ENCODE data around the gene IRS1. TPM values are rescaled to one million over a fixed set of nuclear protein-coding genes. Genes with fewer than 3 reads are reported as not detected.
A peak's percentile ranks its signal among the peaks of the same experiment; 100 is the strongest.

The IRS1 gene
- total RNA-seq, 1 donor from 2014 or later, result under 0.01 TPM

DNA sequence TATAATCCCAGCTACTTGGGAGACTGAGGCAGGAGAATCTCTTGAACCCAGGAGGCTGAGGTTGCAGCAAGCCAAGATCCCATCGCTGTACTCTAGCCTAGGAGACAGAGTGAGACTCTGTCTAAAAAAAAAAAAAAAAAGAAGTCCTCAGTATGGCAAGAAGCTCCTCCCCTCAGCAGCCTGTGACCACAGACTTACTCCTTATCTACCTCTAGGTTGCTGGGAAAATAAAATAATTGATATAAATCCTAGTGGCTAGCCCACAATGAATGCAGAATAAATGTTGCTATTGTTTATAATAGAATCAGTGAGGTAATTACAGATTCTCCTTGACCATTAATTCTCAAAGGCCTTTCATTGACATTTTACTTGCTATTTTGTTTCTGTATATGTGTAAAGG, 70.6 kb downstream of the IRS1 start:
- no peak for DNase-seq (ENCODE audit: low read depth in 2 of 2)

- DNase-seq (ENCODE audit: low read depth in 2 of 2), result no peak
Measured at GRCh38 chr2:226727251-226727650, 72.4 kb downstream of the IRS1 start.

DNA sequence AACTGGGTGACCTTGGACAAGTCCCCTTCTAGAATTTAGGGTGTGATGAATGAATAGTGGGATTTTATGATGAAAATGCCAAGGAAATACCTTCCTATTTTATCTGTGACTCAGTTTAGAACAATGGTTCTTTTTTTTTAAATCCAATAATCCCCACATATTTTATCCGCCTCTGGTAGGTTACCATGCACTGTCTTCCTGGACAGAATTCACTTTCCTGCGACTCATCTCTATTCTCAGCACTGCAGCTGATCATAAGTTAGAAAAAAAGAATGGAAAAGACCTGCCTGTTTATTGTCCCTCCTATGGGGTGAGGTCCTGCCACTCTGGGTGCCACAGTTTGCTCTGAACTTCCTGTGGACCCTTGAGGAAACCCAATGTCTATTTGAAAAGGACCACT, 73.1 kb downstream of the IRS1 start:
- no peak for DNase-seq (ENCODE audit: low read depth in 2 of 2)

DNA sequence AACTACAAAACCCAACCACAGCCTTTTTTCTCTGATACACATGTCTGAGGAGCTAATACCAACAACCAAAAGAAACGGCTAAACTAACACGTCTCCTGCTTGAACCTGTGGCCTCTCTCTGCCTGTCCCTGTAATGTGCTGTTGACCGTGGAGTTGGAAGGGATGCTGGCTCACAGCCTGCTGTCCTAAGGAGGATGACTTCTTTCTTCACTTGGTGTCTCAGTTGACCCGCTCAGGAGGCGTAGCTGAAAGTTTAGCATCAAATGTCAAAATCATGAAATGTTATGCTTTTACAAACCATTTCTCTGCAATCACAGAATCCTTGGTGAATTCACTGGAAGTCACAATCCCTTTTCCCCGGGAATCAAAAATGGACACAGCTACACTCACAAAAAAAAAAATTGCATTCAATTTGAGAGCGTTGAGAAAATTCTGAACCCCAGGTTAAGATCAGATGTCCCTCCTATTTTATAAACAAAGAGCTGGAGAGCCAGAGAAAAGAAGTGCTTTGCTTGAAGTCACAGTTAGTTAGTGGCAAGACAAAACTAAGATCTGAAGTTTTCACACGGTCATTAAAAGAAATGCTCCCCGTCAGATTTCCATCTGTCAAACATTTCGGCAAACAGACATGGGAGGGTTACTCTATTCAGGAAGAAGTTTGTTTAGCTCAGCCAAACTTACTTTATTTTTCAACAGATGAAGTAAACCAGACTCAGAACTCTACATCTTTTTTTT, 74.3 kb downstream of the IRS1 start:
- no peak for DNase-seq (ENCODE audit: low read depth in 2 of 2)

DNA sequence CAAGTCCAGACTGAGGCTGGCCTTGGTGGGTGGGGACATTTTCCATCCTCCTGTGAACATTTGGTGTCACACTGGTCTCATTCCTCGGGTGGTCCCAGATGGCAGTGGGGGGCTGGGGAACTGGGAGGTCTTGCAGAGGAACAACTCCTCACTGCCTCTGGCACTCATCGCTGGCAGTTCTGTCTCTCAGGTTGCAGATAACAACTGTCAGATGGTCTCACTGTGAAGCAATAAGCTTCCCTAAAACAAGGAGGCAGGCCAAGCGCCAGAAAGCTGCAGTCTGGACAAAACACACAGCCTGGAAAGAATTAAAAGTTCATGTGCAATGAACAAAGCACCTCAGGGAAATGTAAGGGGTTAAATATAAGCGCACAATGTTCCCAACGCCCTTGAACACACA, 78.1 kb downstream of the IRS1 start:
- no peak for DNase-seq (ENCODE audit: low read depth in 2 of 2)

GRCh38 chr2:226720948-226721347, 78.7 kb downstream of the IRS1 start:
- DNase-seq (ENCODE audit: low read depth in 2 of 2), result no peak

DNA sequence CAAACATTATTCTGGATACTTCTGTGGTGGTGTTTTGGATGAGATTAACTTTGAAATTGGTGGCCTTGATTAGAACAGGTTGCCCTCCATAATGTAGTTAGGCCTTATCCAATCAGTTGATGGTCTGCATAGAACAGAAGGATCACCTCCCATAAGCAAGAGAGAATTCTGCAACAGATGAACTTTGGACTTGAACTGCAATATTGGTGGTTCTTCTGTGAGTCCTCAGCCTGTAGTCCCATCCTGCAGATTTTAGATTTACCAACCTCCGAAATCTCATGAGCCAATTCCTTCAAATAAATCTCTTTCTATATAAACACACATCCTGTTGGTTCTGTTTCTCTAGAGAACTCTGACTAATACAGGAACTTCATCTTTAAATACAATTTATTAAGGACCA, 81.9 kb downstream of the IRS1 start:
- no peak for DNase-seq (ENCODE audit: low read depth in 2 of 2)

- DNase-seq (ENCODE audit: low read depth in 2 of 2), result no peak
Measured at GRCh38 chr2:226716126-226716525, 83.5 kb downstream of the IRS1 start.

DNA sequence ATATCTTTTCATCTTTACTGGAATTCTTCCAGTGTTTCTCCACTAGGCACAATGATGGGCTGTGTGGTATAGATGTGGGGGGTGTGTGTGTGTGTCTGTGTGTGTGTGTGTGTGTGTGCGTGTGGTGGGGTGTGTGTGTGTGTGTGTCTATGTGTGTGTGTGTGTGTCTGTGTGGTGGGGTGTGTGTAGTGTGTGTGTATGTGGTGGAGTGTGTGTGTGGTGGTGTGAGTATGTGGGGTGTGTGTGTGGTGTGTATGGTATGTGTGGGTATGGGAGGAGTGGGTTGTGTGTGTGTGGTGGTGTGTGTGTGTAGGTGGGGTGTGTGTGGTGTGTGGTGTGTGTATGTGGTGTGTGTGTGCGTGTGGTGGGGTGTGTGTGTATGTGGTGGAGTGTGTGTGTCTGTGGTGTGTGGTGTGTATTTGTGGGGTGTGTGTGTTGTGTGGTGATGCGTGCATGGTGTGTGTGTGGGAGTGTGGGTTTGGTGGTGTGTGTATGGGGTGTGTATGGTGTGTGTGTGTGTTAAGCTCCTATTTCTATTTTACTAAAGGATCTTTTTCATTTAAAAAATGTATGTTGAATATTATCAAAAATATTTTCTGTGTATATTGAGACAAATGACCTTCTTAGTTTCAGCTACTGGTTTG, 84.2 kb downstream of the IRS1 start:
- DNase-seq (ENCODE audit: low read depth in 2 of 2), result no peak

GRCh38 chr2:226712941-226713340, 86.7 kb downstream of the IRS1 start:
- no peak for DNase-seq (ENCODE audit: low read depth in 2 of 2)

GRCh38 chr2:226711606-226712296, 87.9 kb downstream of the IRS1 start:
- no peak for DNase-seq (ENCODE audit: low read depth in 2 of 2)

DNA sequence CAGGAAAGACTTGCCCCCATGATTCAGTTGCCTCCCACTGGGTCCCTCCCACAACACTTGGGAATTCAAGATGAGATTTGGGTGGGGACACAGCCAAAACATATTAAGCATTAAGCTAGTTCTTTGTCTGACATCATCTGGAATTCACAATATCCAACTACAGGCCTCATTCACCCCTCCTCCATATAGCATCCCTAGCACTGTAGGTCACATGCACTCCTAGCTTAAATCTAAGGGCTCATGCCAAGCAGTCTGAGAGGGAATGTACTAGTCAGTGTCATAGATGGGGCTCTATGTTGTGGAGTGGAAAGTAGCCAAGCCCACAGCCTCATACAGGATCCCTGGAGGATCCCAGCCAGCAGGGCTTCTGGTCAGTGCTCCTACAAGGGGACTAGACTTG, 92.1 kb downstream of the IRS1 start:
- no peak for DNase-seq (ENCODE audit: low read depth in 2 of 2)

DNA sequence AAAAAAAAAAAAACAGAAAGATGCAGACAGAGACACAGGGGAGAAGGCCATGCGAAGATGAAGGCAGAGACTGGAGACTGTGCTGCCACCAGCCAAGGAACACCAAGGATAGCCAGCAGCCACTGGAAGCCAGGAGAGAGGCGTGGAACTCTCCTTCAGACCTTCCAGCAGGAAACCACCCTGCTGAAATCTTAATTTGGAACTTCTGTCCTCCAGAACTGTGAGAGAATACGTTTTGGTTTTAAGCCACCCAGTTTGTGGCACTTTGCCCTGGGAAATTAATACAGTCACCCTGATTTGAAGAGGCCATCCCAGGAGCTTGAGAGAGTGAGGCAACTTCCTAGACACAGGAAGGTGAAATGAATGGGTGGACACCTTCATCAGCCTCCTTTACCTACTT, 93.7 kb downstream of the IRS1 start:
- no peak for DNase-seq (ENCODE audit: low read depth in 2 of 2)

DNA sequence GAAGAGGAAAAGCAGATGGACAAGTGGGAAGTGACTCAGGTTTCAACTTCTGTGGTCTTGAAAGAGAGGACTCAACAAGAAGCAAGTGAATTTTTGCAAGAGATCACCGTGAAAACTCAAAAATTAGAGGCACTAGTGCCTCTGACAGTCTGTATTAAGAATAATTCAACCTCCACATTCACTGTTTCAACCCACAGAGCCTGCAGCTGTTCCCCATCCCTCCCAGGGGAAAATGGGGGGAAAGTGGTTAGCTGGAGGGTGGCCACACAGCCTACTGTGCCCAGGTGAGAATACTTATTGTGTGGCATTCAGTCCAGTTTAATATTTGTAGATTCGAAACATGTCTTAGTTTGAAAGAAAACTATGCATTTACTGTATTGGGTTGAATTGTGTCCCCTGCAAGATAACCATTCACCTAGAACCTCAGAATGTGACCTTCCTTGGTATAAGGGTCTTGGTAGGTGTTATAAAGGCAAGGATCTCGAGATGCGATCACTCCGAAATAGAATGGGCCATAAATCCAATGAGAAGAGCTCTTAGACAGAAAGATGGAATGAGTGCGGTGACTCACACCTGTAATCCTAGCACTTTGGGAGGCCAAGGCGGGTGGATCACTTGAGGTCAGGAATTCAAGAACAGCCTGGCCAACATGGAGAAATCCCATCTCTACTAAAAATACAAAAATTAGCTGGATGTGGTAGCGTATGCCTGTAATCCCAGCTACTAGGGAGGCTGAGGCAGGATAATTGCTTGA, 94.3 kb downstream of the IRS1 start:
- DNase-seq (ENCODE audit: low read depth in 2 of 2), result no peak

DNA sequence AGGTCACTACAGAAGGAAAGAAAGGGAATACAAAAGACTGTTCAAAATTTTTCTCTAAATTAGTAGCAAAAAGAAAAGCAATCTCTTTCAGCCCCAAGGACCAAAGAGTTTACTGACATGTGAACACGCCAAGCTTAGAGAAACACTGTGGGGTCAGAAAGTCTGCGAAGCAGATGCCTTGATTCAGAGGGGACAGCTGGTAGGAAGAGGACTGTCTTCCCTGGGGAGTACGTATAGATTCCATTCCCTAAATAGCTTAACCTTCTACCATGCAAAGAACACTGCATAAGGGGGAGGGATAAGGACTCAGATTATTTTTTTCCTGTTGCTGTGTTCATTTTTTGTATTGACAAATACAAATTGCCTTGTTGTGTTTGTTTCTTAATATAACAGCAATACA, 96.1 kb downstream of the IRS1 start:
- DNase-seq (ENCODE audit: low read depth in 2 of 2), result no peak

DNA sequence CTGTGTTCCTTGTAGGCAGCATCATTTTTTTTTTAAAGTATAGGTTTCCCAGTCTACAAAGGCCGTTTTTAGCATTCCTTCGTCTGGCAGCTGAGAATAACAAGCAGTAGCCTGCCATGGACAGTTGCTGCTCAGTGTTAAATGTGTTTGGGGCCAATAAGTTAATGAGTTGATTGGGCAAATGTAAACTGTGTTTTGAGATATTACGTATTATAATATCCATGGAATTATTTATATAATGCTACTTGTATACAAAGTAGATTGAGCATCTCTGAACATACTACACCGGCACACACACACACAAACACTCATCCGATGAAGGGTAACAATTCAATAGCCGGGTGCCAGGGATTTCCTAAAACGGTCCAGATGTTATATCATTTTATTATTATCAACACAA, 97.2 kb downstream of the IRS1 start:
- no peak for DNase-seq (ENCODE audit: low read depth in 2 of 2)

DNA sequence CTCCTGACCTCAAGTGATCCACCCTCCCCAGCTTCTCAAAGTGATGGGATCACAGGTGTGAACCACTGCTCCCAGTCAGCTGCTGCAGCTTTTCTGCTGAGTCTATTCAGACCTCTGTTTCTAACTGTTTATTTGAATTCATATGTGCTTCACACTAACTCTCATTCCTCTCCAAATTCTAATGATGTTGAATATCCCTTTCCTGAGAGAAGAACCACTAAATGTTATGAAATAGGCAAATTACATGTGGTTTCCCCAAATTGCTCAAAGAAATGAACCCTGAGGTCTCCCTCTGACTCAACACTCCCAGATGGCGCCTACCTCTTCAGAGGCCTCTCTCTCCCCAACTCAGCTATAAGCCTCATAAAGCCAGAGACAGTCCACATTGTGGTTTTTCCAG, 98.6 kb downstream of the IRS1 start:
- DNase-seq (ENCODE audit: low read depth in 2 of 2), result no peak

DNA sequence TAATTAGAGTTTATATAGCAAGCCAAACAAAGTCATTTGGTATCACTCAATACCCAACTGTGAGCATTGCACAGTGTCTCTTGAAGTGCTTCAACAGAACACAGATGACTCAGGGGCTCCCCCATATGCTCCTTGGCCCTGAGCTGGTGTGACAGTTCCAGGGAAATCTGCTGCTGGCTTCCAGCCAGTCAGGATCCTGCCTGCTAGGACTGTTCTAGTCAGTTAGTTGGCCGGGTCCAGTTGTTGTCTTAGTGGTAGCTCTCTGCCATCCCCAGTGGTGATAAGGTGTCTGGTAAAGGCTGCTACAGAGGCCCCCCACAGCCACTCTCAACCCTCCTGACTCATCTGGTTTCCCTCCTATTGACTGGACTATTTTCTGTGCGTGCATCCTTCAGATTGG, 100.3 kb downstream of the IRS1 start:
- DNase-seq (ENCODE audit: low read depth in 2 of 2), result no peak

DNA sequence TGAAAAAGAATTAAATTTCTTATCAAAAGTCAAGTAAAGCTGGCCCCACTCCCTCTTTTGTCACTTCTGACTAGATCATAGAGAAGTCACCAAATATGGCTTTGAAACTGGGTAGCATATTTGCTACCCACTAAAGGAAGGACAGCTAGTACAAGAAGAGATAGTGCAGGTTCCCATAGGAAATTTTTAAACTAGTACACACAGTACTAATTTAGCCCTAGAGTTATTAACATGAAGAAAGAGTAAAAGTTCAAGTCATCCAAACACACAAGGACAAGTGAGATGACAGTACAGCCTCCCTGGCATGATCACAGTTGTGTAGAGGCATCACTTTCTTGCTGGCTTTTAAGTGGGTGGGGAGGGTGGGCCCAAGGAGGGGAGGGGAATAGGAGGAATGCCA, 100.9 kb downstream of the IRS1 start:
- DNase-seq (ENCODE audit: low read depth in 2 of 2), result no peak

DNA sequence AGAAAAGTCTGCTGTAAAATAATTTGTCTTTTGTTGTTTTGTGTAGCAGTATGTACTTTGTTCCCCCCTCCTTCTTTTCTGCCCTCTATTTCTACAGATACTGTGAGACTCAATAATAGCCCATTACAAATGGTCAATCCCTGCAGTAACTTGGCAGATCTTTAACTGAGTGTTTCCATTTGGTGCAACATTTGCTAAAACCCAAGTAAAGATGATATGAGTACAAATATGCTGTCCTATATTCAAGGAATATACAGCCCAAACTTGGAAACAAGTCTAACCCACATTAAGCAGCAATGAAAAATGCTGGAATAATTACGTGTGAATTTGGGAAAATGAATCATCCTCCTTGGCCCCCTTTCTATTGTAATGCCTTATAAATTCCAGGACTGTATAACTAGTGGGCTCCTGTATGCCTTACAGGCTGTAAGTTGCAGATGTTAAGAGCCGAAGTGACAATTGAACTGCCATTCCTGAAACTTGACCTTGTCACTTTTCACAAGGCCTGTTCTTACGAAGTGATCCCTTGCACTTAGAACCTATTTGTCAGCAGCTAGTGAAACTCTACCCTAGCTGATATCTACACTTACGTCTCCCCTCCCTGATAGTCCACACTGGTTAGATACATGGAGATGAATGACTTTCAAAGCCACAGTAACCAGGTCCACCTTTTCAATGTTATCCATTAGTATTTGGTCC, 104.9 kb downstream of the IRS1 start:
- no peak for DNase-seq (ENCODE audit: low read depth in 2 of 2)

GRCh38 chr2:226694149-226694548, 105.5 kb downstream of the IRS1 start:
- peak in 1 of 2 donors; percentile 5 for DNase-seq (ENCODE audit: low read depth in 2 of 2)

DNA sequence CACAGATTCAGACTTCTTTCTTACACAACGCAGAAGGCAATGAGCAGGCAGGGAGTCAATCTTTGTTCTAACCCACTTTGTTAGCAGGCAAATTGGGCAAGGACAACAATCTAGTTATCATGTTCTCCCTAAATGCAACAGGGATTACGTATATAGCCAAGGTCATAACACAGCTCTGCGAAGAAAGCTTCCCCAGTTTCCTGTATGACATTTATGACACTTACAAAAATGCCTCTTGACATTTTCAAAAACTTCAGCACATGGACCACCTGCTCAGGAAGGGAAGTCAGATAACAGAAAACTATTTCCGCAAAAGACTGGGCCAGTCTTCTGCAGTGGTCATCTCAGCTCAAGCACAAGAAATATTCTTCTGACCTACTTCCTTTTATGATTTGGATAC, 106.1 kb downstream of the IRS1 start:
- DNase-seq (ENCODE audit: low read depth in 2 of 2), result peak in 1 of 2 donors; percentile 67
